CD14-positive monocyte (primary cell): ENCODE results near the gene M6PR. TPM values are rescaled to one million over a fixed set of nuclear protein-coding genes. Genes with fewer than 3 reads are reported as not detected.

Experiments used
- DNase-seq, 3 donors: peaks; one replicate each; pipeline ENCODE4 v3.0.0-alpha.2; 2011 to 2022
- H2AFZ ChIP-seq: 2 replicates; pipeline ENCODE4 v1.6.0; 2012; ENCODE audit warnings: mild to moderate bottlenecking, low read depth, low read length, inconsistent platforms; ENCODE audit not compliant: insufficient read depth, poor library complexity, severe bottlenecking
- H3K27ac ChIP-seq, 2 donors: 1 replicate in 1 of 2; 2 replicates in 1 of 2; pipeline ENCODE4 v1.5.1; 2012 to 2013; ENCODE audit warnings: low read length in 2 of 2, control low read depth in 1 of 2, inconsistent platforms in 1 of 2, low read depth in 1 of 2, mild to moderate bottlenecking in 1 of 2
- H3K27me3 ChIP-seq, 2 donors: one replicate each; pipeline versions ENCODE4 v1.6.0 to v1.6.1; 2011 to 2013; ENCODE audit warnings: low read length in 2 of 2; ENCODE audit not compliant: control insufficient read depth in 2 of 2, insufficient read depth in 2 of 2
- H3K36me3 ChIP-seq, 2 donors: replicated peaks in 1 of 2; 1 replicate in 1 of 2; 2 replicates in 1 of 2; pipeline versions ENCODE4 v1.5.1 to v1.6.1; 2012 to 2013; ENCODE audit warnings: low read length in 2 of 2, control low read depth in 1 of 2, inconsistent platforms in 1 of 2, mild to moderate bottlenecking in 1 of 2; ENCODE audit not compliant: insufficient read depth in 2 of 2, control insufficient read depth in 1 of 2
- H3K4me1 ChIP-seq, 2 donors: 1 replicate in 1 of 2; 2 replicates in 1 of 2; pipeline versions ENCODE4 v1.5.1 to v1.6.1; 2012 to 2013; ENCODE audit warnings: low read length in 2 of 2, control low read depth in 1 of 2, inconsistent platforms in 1 of 2, mild to moderate bottlenecking in 1 of 2, moderate library complexity in 1 of 2; ENCODE audit not compliant: insufficient read depth in 2 of 2, control insufficient read depth in 1 of 2
- H3K4me2 ChIP-seq: replicated peaks from 2 replicates; pipeline ENCODE3; 2012; ENCODE audit warnings: low read length, moderate library complexity, mild to moderate bottlenecking; ENCODE audit not compliant: poor library complexity, severe bottlenecking; ENCODE audit errors: extremely low read depth
- H3K4me3 ChIP-seq, 3 experiments: fragments of 200-600 bp in 1 of 3; sonication (generic) in 1 of 3; replicated peaks in 1 of 3; 1 replicate in 2 of 3; 2 replicates in 1 of 3; pipeline ENCODE4 v1.5.1; 2011 to 2013; ENCODE audit warnings: low read length in 3 of 3, mild to moderate bottlenecking in 3 of 3, control low read depth in 2 of 3, low read depth in 2 of 3, inconsistent platforms in 1 of 3, moderate library complexity in 1 of 3
- H3K79me2 ChIP-seq: 2 replicates; pipeline ENCODE4 v1.6.0; 2012; ENCODE audit warnings: mild to moderate bottlenecking, control low read depth, inconsistent platforms, low read length, moderate library complexity; ENCODE audit not compliant: insufficient read depth
- H3K9ac ChIP-seq: 2 replicates; pipeline ENCODE4 v1.6.0; 2017; ENCODE audit warnings: low read length, mild to moderate bottlenecking; ENCODE audit not compliant: insufficient read depth, poor library complexity, severe bottlenecking
- H3K9me3 ChIP-seq, 2 donors: replicated peaks in 1 of 2; 1 replicate in 1 of 2; 2 replicates in 1 of 2; pipeline versions ENCODE4 v1.5.1 to v1.6.1; 2012 to 2013; ENCODE audit warnings: low read length in 2 of 2, control low read depth in 1 of 2; ENCODE audit not compliant: control insufficient read depth in 1 of 2, insufficient read depth in 1 of 2
- H4K20me1 ChIP-seq: 2 replicates; pipeline ENCODE4 v1.6.0; 2012; ENCODE audit warnings: mild to moderate bottlenecking, low read length, control low read depth, moderate library complexity; ENCODE audit not compliant: insufficient read depth
- H3K27ac Mint-ChIP-seq, 7 donors: one replicate each; pipeline ENCODE4 v1.8.0; 2020; ENCODE audit warnings: mild to moderate bottlenecking in 7 of 7, mixed read lengths in 7 of 7, moderate library complexity in 6 of 7, inconsistent platforms in 2 of 7
- H3K27me3 Mint-ChIP-seq, 3 donors: one replicate each; pipeline ENCODE4 v1.8.0; 2021 to 2022; ENCODE audit warnings: low read depth in 3 of 3, mild to moderate bottlenecking in 3 of 3, mixed read lengths in 3 of 3, moderate library complexity in 3 of 3, inconsistent platforms in 1 of 3
- H3K36me3 Mint-ChIP-seq, 2 donors: one replicate each; pipeline ENCODE4 v1.8.0; 2020; ENCODE audit warnings: mixed read lengths in 2 of 2, inconsistent platforms in 1 of 2, mild to moderate bottlenecking in 1 of 2
- H3K4me1 Mint-ChIP-seq: one replicate; pipeline ENCODE4 v1.8.0; 2020; ENCODE audit warnings: mild to moderate bottlenecking, mixed read lengths
- H3K4me3 Mint-ChIP-seq, 2 donors: one replicate each; pipeline ENCODE4 v1.8.0; 2020; ENCODE audit warnings: mild to moderate bottlenecking in 2 of 2, mixed read lengths in 2 of 2, moderate library complexity in 1 of 2
- H3K9me3 Mint-ChIP-seq, 7 donors: one replicate each; pipeline ENCODE4 v1.8.0; 2020 to 2022; ENCODE audit warnings: mixed read lengths in 7 of 7, mild to moderate bottlenecking in 6 of 7, moderate library complexity in 6 of 7, inconsistent platforms in 2 of 7
- WGBS: methylation state at CpG from one replicate; pipeline ENCODE4 v1.1.5; 2013; ENCODE audit warnings: missing lambda C conversion rate; ENCODE audit not compliant: insufficient coverage; 5-methylcytosine and 5-hydroxymethylcytosine counted together
- intact Hi-C, 2 donors: fragments of 100-400 bp; cut with micrococcal nuclease; formaldehyde crosslinking; loops; one replicate each; pipeline versions ENCODE4 v1.15.0 to v1.15.1; 2023
- polyA plus RNA-seq, 3 donors: library from polyadenylated mRNA; depleted of rRNA in 1 of 3; unstranded in 2 of 3; stranded (reverse) in 1 of 3; fragments of 300-500 nt in 2 of 3; fragments of >200 nt in 1 of 3; fragmentation: Illumina TruSeq in 2 of 3; gene quantifications; 1 replicate in 2 of 3; 2 replicates in 1 of 3; pipeline ENCODE4 v1.2.3, GENCODE V29; 2012 to 2021
- TF ChIP-seq, protein P1 (sequence below): fragments of 200-600 bp; IDR thresholded peaks from one replicate; pipeline ENCODE4 v1.8.0; 2022; ENCODE audit warnings: antibody characterized with exemption, mild to moderate bottlenecking

The M6PR gene
- polyA plus RNA-seq, 3 donors, result 158 to 285 (median 268) TPM

DNA sequence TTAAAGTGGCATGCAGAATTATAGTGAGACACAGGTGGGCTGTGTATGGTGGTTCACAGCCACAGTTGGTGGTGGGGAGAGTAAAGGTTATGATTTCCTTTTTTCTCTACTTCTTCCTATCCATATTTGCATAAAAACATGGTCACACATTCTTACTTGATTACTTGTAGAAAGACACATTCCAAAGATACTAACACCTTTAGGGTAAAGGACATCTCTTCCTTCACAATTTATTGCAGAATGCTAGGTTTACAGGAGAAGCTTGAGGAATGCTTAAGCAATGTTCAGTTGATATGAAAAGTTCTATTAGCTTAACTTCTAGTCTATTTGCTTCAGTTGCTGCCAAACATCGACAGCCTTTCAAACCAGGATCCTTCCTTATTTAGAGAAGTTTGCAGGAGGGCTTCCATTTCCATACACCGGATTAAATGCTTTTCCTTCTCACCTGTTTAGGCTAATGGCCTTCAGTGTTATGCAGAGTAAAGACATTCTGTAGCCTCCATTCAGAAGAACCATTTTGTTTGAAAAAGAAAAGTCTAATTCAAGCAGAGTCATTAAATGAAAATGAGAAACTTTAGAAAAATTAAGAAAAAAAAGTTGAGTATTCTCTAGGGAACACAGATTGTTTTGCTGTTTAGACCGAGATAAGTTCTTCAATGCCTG is 37.7 kb downstream of the M6PR start:
- Histone ChIP-seq H3K4me3 (no peak overlapping the region), H3K36me3 (no peaks in the 10 kb centered on the region), H3K9ac (no peak overlapping the region), H3K79me2 (no peaks in the 10 kb centered on the region), H3K27ac (no peak overlapping the region), H3K9me3 (no peaks in the 10 kb centered on the region), H3K4me2 (no peak overlapping the region), H3K4me1 (peaks cover 12 to 19% of the 10 kb centered on the region in 2 donors), H4K20me1 (no peaks in the 10 kb centered on the region), H3K27me3 (peaks cover 0 to 5% of the 10 kb centered on the region in 2 donors), H2AFZ (no peak overlapping the region)
- intact Hi-C loops, result no loop called here
- Mint-ChIP-seq H3K27ac (no peak overlapping the region), H3K4me3 (no peak overlapping the region), H3K4me1 (peaks cover 8% of the 10 kb centered on the region), H3K27me3 (peaks cover 0 to 5% (median 3%) of the 10 kb centered on the region in 3 donors), H3K9me3 (no peaks in the 10 kb centered on the region), H3K36me3 (no peaks in the 10 kb centered on the region)
- TF ChIP-seq, protein P1, sequence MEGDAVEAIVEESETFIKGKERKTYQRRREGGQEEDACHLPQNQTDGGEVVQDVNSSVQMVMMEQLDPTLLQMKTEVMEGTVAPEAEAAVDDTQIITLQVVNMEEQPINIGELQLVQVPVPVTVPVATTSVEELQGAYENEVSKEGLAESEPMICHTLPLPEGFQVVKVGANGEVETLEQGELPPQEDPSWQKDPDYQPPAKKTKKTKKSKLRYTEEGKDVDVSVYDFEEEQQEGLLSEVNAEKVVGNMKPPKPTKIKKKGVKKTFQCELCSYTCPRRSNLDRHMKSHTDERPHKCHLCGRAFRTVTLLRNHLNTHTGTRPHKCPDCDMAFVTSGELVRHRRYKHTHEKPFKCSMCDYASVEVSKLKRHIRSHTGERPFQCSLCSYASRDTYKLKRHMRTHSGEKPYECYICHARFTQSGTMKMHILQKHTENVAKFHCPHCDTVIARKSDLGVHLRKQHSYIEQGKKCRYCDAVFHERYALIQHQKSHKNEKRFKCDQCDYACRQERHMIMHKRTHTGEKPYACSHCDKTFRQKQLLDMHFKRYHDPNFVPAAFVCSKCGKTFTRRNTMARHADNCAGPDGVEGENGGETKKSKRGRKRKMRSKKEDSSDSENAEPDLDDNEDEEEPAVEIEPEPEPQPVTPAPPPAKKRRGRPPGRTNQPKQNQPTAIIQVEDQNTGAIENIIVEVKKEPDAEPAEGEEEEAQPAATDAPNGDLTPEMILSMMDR, result no peak
- WGBS, result no CpG with 5 or more reads among the region's 3 CpGs
- DNase-seq, result no peak

DNA sequence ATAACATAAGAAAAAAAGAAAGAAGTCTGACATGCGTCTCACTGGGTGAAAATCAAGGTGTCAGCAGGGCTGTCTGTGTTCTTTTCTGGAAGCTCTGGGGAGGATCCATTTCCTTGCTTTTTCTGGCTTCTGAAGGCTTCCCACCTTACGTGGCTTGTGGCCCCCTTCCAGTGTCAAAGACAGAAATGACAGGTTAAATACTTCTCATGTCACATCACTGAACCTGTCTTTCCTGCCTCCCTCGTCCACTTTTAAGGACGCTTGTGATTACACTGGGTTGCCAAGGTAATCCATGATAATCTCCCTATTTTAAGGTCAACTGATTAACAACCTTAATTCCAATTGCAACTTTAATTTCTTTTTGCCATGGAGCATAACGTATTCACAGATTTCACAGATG is 39.7 kb downstream of the M6PR start:
- WGBS, result 76% methylated on average over 2 of the region's 5 CpGs

More for the DNA sequence above, 39.7 kb downstream of the M6PR start:
- Mint-ChIP-seq H3K4me3 (no peak overlapping the region), H3K27me3 (peaks cover 0 to 5% (median 3%) of the 10 kb centered on the region in 3 donors), H3K4me1 (peaks cover 9% of the 10 kb centered on the region), H3K9me3 (no peaks in the 10 kb centered on the region), H3K27ac (no peak overlapping the region), H3K36me3 (no peaks in the 10 kb centered on the region)
- no peak overlapping the region for H3K27ac ChIP-seq
- H3K4me1 ChIP-seq, result peaks cover 12 to 13% of the 10 kb centered on the region in 2 donors
- DNase-seq, result no peak
- H3K9me3 ChIP-seq, result no peaks in the 10 kb centered on the region
- no peaks in the 10 kb centered on the region for H3K36me3 ChIP-seq
- no peak overlapping the region for H3K4me3 ChIP-seq
- H2AFZ ChIP-seq, result no peak overlapping the region
- no peaks in the 10 kb centered on the region for H4K20me1 ChIP-seq
- H3K79me2 ChIP-seq, result no peaks in the 10 kb centered on the region
- H3K4me2 ChIP-seq, result no peak overlapping the region
- TF ChIP-seq, protein P1, result no peak
- intact Hi-C loops, result no loop called here
- H3K27me3 ChIP-seq, result peaks cover 0 to under 1% of the 10 kb centered on the region in 2 donors
- no peak overlapping the region for H3K9ac ChIP-seq
